HAP-1 (cell line): ENCODE results near the gene NIT1.

ENCODE experiments used
- DNase-seq, 2 experiments: peaks; one replicate each; pipeline ENCODE4 v3.0.0-alpha.2; 2016 to 2020; ENCODE audit warnings: low spot score in 2 of 2
- H3K27me3 ChIP-seq: fragments of 250-450 bp; sonication (Bioruptor Pico); 2 replicates; pipeline ENCODE4 v1.5.1; 2020; ENCODE audit warnings: low read depth, mild to moderate bottlenecking, moderate library complexity
- H3K36me3 ChIP-seq: fragments of 250-450 bp; sonication (Bioruptor Pico); replicated peaks from 2 replicates; pipeline ENCODE4 v1.5.1; 2020; ENCODE audit warnings: mild to moderate bottlenecking
- H3K4me1 ChIP-seq: fragments of 250-450 bp; sonication (Bioruptor Pico); 2 replicates; pipeline ENCODE4 v1.5.1; 2020; ENCODE audit warnings: mild to moderate bottlenecking
- H3K4me3 ChIP-seq: fragments of 250-450 bp; sonication (Bioruptor Pico); 2 replicates; pipeline ENCODE4 v1.5.1; 2020; ENCODE audit warnings: mild to moderate bottlenecking, moderate library complexity
- H3K9me3 ChIP-seq: fragments of 250-450 bp; sonication (Bioruptor Pico); 2 replicates; pipeline ENCODE4 v1.5.1; 2020; ENCODE audit warnings: mild to moderate bottlenecking, moderate library complexity
- in situ Hi-C: fragments of 300-500 bp; cut with MboI; formaldehyde crosslinking; loops from 3 replicates; pipeline ENCODE4 v1.14.3; 2020; ENCODE audit warnings: low sequenced_read_pairs, inconsistent platforms, mixed read lengths

Gene NIT1

DNA sequence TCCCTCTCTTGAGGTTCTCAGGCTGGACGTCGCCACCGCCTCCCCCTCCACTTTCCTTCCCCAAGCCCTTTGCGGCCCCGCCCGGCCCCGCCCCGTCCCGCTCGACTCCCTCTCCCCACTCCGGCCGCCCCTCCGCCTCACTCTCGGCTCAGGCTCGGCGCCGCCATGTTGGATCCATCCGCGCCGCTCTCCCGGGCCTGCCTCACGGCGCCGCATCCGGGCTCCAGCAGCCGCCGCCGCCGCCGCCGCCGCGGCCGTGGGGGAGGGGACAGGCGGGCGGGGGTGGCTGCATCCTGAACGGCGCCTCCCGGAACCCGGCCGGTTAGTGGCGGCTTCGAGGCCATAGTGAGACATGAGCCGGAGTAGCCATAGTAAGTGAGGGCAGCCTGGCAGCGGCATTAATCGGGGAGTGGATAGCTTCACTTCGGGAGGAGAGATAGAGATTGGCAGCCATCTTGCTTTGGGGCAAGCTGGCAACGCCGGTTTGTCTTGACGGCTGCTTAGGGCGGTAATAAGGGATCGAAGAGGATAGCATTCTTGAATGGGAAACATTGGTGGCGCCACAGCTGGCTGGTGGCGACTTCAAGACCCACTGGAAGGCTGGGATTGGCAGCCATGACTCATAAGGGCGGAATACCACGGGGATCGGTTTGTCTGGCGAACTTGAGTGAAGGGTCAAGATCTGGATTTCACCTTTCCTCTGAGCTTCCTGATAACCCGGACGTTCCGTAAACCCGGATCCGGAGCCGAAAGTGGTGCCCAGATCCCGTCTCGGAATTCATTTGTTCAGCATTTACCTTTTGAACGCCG is 14.7 kb downstream of the NIT1 start, which contains the start of gene DEDD:
Gene DEDD (minus strand): TSS at position 258 of the 810 bp plus-strand sequence. CDS start 8,205 bp downstream, outside the sequence.
- H3K4me1 ChIP-seq: peaks cover 17% of the 10 kb centered on the region
- in situ Hi-C loops: no loop called here
- H3K9me3 ChIP-seq: no peaks in the 10 kb centered on the region
- peaks cover 19% of the 10 kb centered on the region for H3K36me3 ChIP-seq
- DNase-seq: peak; percentile 95 to 99
- H3K27me3 ChIP-seq: no peaks in the 10 kb centered on the region
- H3K4me3 ChIP-seq: peak within 1 kb of the TSS; percentile 45

- in situ Hi-C loops: no loop called here
- peaks cover 13% of the 10 kb centered on the region for H3K36me3 ChIP-seq
- H3K27me3 ChIP-seq: no peaks in the 10 kb centered on the region
- H3K9me3 ChIP-seq: no peaks in the 10 kb centered on the region
- DNase-seq: peak in 1 of 2 experiments; percentile 10
- H3K4me1 ChIP-seq: peaks cover 17% of the 10 kb centered on the region
- H3K4me3 ChIP-seq: peak overlapping the region; percentile 45
Measured at GRCh38 chr1:161133220-161133740, 15.4 kb downstream of the NIT1 start.

- H3K4me1 ChIP-seq: peaks cover 3% of the 10 kb centered on the region; the same call in 1 of the 2 replicates
- no peak for DNase-seq
- in situ Hi-C loops: no loop called here
- H3K36me3 ChIP-seq: no peaks in the 10 kb centered on the region
- H3K9me3 ChIP-seq: no peaks in the 10 kb centered on the region
- H3K27me3 ChIP-seq: no peaks in the 10 kb centered on the region
- no peak overlapping the region for H3K4me3 ChIP-seq
Measured at GRCh38 chr1:161137881-161138280, 20.0 kb downstream of the NIT1 start.

DNA sequence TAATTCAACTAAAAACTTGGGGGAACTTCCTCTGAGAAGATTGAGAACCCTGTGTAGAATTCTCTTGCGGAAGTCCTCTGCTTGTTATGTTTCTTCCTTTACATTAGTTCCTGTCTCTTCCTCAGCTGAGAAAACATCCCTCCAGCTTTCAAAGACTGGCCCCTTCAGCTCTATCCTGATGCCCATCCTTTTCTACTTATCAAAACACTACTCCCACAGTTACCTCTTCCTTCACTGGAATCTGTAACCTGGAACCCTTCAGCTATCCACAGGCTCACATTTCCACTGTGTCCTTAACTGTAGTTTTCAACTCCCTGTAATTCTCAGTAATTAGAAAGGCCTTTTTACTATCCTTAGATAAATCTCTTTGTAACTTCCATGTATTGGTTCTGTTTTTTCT is 20.5 kb downstream of the NIT1 start:
- Histone ChIP-seq H3K36me3 (no peaks in the 10 kb centered on the region), H3K9me3 (no peaks in the 10 kb centered on the region), H3K4me1 (peaks cover 3% of the 10 kb centered on the region; the same call in 1 of the 2 replicates), H3K4me3 (no peak overlapping the region), H3K27me3 (no peaks in the 10 kb centered on the region)
- in situ Hi-C loops: no loop called here
- no peak for DNase-seq

GRCh38 chr1:161139766-161140165 is 21.9 kb downstream of the NIT1 start:
- Histone ChIP-seq H3K4me3 (no peak overlapping the region), H3K36me3 (no peaks in the 10 kb centered on the region), H3K4me1 (no peaks in the 10 kb centered on the region), H3K27me3 (no peaks in the 10 kb centered on the region), H3K9me3 (no peaks in the 10 kb centered on the region)
- in situ Hi-C loops: no loop called here
- peak in 1 of 2 experiments; percentile 60 for DNase-seq

GRCh38 chr1:161140755-161141400 is 23.0 kb downstream of the NIT1 start:
- Histone ChIP-seq H3K27me3 (no peaks in the 10 kb centered on the region), H3K9me3 (no peaks in the 10 kb centered on the region), H3K4me1 (no peaks in the 10 kb centered on the region), H3K4me3 (no peak overlapping the region), H3K36me3 (no peaks in the 10 kb centered on the region)
- in situ Hi-C loops: no loop called here
- DNase-seq: no peak

GRCh38 chr1:161145832-161146231 is 27.9 kb downstream of the NIT1 start:
- in situ Hi-C loops: no loop called here
- no peak for DNase-seq
- Histone ChIP-seq H3K4me3 (no peak overlapping the region), H3K9me3 (no peaks in the 10 kb centered on the region), H3K36me3 (no peaks in the 10 kb centered on the region), H3K27me3 (no peaks in the 10 kb centered on the region), H3K4me1 (no peaks in the 10 kb centered on the region)

- peak overlapping the region; percentile 81 for H3K4me3 ChIP-seq
- in situ Hi-C loops: no loop called here
- no peaks in the 10 kb centered on the region for H3K9me3 ChIP-seq
Measured at GRCh38 chr1:161153176-161153575, 35.3 kb downstream of the NIT1 start.

DNA sequence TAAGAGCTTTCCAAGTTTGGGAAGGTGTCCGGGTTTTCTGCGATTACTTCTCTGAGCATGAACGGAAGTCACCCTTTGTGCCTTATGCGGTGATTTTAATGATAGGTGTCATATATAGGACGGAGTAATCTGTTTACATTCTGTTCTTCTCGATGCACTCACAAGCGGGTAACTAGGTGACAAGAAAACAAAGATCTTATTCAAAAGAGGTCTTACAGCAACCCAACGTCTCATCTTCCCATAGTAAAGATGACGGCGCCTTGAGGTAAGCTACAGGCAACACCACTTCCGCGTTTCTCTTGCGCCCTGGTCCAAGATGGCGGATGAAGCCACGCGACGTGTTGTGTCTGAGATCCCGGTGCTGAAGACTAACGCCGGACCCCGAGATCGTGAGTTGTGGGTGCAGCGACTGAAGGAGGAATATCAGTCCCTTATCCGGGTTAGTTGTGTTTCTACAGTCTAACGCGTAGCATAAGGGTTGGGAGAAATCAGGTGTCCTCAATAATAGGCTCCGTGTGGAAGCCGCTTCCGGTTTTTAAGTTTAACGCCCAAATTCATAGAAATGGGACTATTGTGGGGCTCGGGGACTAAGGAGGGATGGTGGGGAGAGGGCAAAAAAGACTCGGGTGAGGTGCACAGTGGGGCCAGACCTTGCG is 35.9 kb downstream of the NIT1 start, which contains the start of gene UFC1:
Gene UFC1 (plus strand): TSS at position 297 of the 656 bp plus-strand sequence. CDS start 20 bp downstream, at position 317.
- H3K36me3 ChIP-seq: 0 out of 2 replicates have a peak, but pooled peaks cover 5% of the 10 kb centered on the region
- peaks cover 5% of the 10 kb centered on the region for H3K4me1 ChIP-seq
- no peaks in the 10 kb centered on the region for H3K27me3 ChIP-seq
- H3K9me3 ChIP-seq: no peaks in the 10 kb centered on the region
- DNase-seq: peak; percentile 88 to 92
- H3K4me3 ChIP-seq: peak within 1 kb of the TSS; percentile 81
- in situ Hi-C loops: no loop called here

More at GRCh38 chr1:161153176-161153575, 35.3 kb downstream of the NIT1 start:
- no peaks in the 10 kb centered on the region for H3K27me3 ChIP-seq
- H3K36me3 ChIP-seq: 0 out of 2 replicates have a peak, but pooled peaks cover 2% of the 10 kb centered on the region
- 0 out of 2 replicates have a peak, but pooled peaks cover 4% of the 10 kb centered on the region for H3K4me1 ChIP-seq
- DNase-seq: no peak

DNA sequence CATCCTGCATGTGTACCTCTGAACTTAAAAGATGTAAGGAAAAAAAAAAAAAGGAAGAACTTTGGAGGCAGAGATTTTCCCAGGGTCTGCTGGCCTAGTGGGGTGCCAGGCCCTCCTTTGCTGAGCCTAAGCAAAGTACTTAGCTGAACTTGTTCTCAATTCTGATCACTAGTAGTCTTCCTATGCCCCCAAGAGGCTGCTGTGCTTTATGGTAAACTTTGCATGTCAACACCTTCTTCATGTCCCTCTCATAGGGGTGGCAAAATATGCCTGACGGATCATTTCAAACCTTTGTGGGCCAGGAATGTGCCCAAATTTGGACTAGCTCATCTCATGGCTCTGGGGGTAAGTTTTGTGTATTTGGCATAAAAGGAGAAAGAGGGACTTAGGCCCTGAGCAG is 40.0 kb downstream of the NIT1 start:
- Histone ChIP-seq H3K4me3 (no peak overlapping the region), H3K4me1 (peaks cover 12% of the 10 kb centered on the region), H3K27me3 (no peaks in the 10 kb centered on the region), H3K9me3 (no peaks in the 10 kb centered on the region; the same call in 1 of the 2 replicates), H3K36me3 (peaks cover 17% of the 10 kb centered on the region)
- no peak for DNase-seq
- in situ Hi-C loops: no loop called here

GRCh38 chr1:161158316-161159010 is 40.6 kb downstream of the NIT1 start:
- no peak for DNase-seq
- Histone ChIP-seq H3K4me3 (peak overlapping the region; percentile 96), H3K36me3 (peaks cover 17% of the 10 kb centered on the region)

DNA sequence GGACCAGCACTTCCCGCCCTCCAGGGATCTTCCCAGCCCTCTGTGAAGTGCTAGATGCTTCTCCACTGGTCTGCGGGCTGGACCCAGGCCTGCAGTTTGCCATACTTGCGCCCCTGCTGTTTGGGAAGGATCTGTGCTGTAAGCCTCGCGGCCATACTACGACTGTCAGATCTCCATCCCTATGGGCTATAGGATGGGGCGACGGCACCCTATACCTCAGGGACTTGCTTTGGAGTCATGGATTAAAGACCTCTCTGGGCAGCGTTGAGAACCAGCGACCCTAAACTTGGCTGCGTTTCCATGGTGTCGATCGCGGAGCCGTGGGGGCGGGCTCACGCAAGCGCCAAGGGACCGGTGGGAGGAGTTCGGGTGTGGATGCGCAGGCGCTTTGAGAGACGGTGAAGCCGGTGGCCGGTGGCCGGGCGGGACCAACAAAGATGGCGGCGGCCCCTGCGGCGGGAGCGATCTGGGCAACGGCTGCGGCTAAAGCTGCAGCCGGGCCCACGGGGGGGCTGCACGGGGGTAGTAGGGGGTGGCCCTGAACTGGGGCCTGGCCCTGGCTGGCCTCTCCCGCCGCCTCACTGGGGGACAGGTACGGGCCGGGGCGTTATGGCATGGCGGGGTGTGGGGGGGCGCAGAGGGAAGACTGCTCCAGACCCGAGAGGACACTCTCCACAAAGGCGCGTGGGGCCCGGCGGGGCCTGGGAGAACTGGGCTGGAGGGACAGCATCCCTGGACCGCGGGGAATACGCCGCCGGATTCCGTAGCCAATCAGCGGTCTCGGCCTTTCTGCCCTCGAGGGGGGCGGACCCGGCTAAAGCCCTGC is 41.4 kb downstream of the NIT1 start, which contains the start of gene USP21:
Gene USP21 (plus strand): TSS at position 414 of the 826 bp plus-strand sequence. CDS start 1,141 bp downstream, outside the sequence.
- DNase-seq: peak; percentile 89 to 95
- H3K27me3 ChIP-seq: no peaks in the 10 kb centered on the region

More at GRCh38 chr1:161158316-161159010, 40.6 kb downstream of the NIT1 start:
- in situ Hi-C loops: no loop called here
- Histone ChIP-seq H3K9me3 (no peaks in the 10 kb centered on the region; the same call in 1 of the 2 replicates), H3K27me3 (no peaks in the 10 kb centered on the region), H3K4me1 (peaks cover 12% of the 10 kb centered on the region)

More for the DNA sequence above, 41.4 kb downstream of the NIT1 start, which contains the start of gene USP21:
- peaks cover 18% of the 10 kb centered on the region for H3K36me3 ChIP-seq
- peaks cover 12% of the 10 kb centered on the region for H3K4me1 ChIP-seq
- H3K4me3 ChIP-seq: peak within 1 kb of the TSS; percentile 96
- H3K9me3 ChIP-seq: no peaks in the 10 kb centered on the region; the same call in 1 of the 2 replicates
- in situ Hi-C loops: no loop called here
